ENCODE data around the gene NSUN7.

- TF ChIP-seq PML (IDR thresholded peaks at IDR 0.05; ENCODE audit: low read length) = no peak
- no peak for TF ChIP-seq ZNF274 (IDR thresholded peaks at IDR 0.05; ENCODE audit: borderline replicate concordance, low read depth, low read length)
- no peak for TF ChIP-seq CEBPB (tag; IDR thresholded peaks at IDR 0.05)
These were observed 75.5 kb downstream of the NSUN7 start for GRCh38 chr4:40825014-40825838.

Measured in K562 (cell line).